ENCODE measurements around the gene ECHDC3.

Gene ECHDC3

GRCh38 chr10:11760861-11761260, 18.7 kb downstream of the ECHDC3 start:
- 81 to 83% methylated on average over 7 of the region's 7 CpGs for WGBS, 2 experiments
- H3K27me3 ChIP-seq (ENCODE audit: control insufficient read depth, insufficient read depth, low read length, poor library complexity, severe bottlenecking), result no peaks in the 10 kb centered on the region
- H3K4me3 ChIP-seq (ENCODE audit: insufficient read depth, low read depth, low read length), result no peak overlapping the region
- H3K9me3 ChIP-seq (ENCODE audit: control insufficient read depth, low read length), result no peaks in the 10 kb centered on the region
- no peak overlapping the region for H3K27ac ChIP-seq (ENCODE audit: insufficient read depth, low read depth, low read length, poor library complexity, severe bottlenecking)
- no peaks in the 10 kb centered on the region for H3K36me3 ChIP-seq (ENCODE audit: control insufficient read depth, insufficient read depth, low read length)
- no peaks in the 10 kb centered on the region for H3K4me1 ChIP-seq (ENCODE audit: control insufficient read depth, insufficient read depth, low read length)

- Histone ChIP-seq H3K27me3 (ENCODE audit: control insufficient read depth, insufficient read depth, low read length, poor library complexity, severe bottlenecking) (no peaks in the 10 kb centered on the region), H3K36me3 (ENCODE audit: control insufficient read depth, insufficient read depth, low read length) (no peaks in the 10 kb centered on the region), H3K4me1 (ENCODE audit: control insufficient read depth, insufficient read depth, low read length) (no peaks in the 10 kb centered on the region), H3K9me3 (ENCODE audit: control insufficient read depth, low read length) (no peaks in the 10 kb centered on the region), H3K27ac (ENCODE audit: insufficient read depth, low read depth, low read length, poor library complexity, severe bottlenecking) (no peak overlapping the region), H3K4me3 (ENCODE audit: insufficient read depth, low read depth, low read length) (no peak overlapping the region)
- 90 to 93% methylated on average over 6 of the region's 6 CpGs for WGBS, 2 experiments
Observed at GRCh38 chr10:11761431-11761830, 19.2 kb downstream of the ECHDC3 start.

- Histone ChIP-seq H3K27me3 (ENCODE audit: control insufficient read depth, insufficient read depth, low read length, poor library complexity, severe bottlenecking) (no peaks in the 10 kb centered on the region), H3K4me3 (ENCODE audit: insufficient read depth, low read depth, low read length) (no peak overlapping the region), H3K9me3 (ENCODE audit: control insufficient read depth, low read length) (no peaks in the 10 kb centered on the region), H3K4me1 (ENCODE audit: control insufficient read depth, insufficient read depth, low read length) (no peaks in the 10 kb centered on the region), H3K36me3 (ENCODE audit: control insufficient read depth, insufficient read depth, low read length) (no peaks in the 10 kb centered on the region), H3K27ac (ENCODE audit: insufficient read depth, low read depth, low read length, poor library complexity, severe bottlenecking) (no peak overlapping the region)
- 91 to 92% methylated on average over 32 of the region's 32 CpGs for WGBS, 2 experiments
Observed at GRCh38 chr10:11762706-11763500, 20.7 kb downstream of the ECHDC3 start.

GRCh38 chr10:11763501-11763861, 21.3 kb downstream of the ECHDC3 start:
- Histone ChIP-seq H3K4me3 (ENCODE audit: insufficient read depth, low read depth, low read length) (no peak overlapping the region), H3K4me1 (ENCODE audit: control insufficient read depth, insufficient read depth, low read length) (no peaks in the 10 kb centered on the region), H3K27ac (ENCODE audit: insufficient read depth, low read depth, low read length, poor library complexity, severe bottlenecking) (no peak overlapping the region), H3K36me3 (ENCODE audit: control insufficient read depth, insufficient read depth, low read length) (no peaks in the 10 kb centered on the region), H3K27me3 (ENCODE audit: control insufficient read depth, insufficient read depth, low read length, poor library complexity, severe bottlenecking) (no peaks in the 10 kb centered on the region), H3K9me3 (ENCODE audit: control insufficient read depth, low read length) (no peaks in the 10 kb centered on the region)
- 80 to 83% methylated on average over 8 of the region's 8 CpGs for WGBS, 2 experiments

GRCh38 chr10:11765141-11765540, 23.0 kb downstream of the ECHDC3 start:
- no peaks in the 10 kb centered on the region for H3K27me3 ChIP-seq (ENCODE audit: control insufficient read depth, insufficient read depth, low read length, poor library complexity, severe bottlenecking)
- H3K36me3 ChIP-seq (ENCODE audit: control insufficient read depth, insufficient read depth, low read length), result no peaks in the 10 kb centered on the region
- 92 to 95% methylated on average over 6 of the region's 6 CpGs for WGBS, 2 experiments
- H3K27ac ChIP-seq (ENCODE audit: insufficient read depth, low read depth, low read length, poor library complexity, severe bottlenecking), result no peak overlapping the region
- H3K9me3 ChIP-seq (ENCODE audit: control insufficient read depth, low read length), result no peaks in the 10 kb centered on the region
- no peak overlapping the region for H3K4me3 ChIP-seq (ENCODE audit: insufficient read depth, low read depth, low read length)
- no peaks in the 10 kb centered on the region for H3K4me1 ChIP-seq (ENCODE audit: control insufficient read depth, insufficient read depth, low read length)

GRCh38 chr10:11772575-11773288, 30.6 kb downstream of the ECHDC3 start:
- no peak overlapping the region for H3K4me3 ChIP-seq (ENCODE audit: insufficient read depth, low read depth, low read length)
- no peaks in the 10 kb centered on the region for H3K9me3 ChIP-seq (ENCODE audit: control insufficient read depth, low read length)
- H3K4me1 ChIP-seq (ENCODE audit: control insufficient read depth, insufficient read depth, low read length), result no peaks in the 10 kb centered on the region
- WGBS, 2 experiments, result 90 to 91% methylated on average over 16 of the region's 16 CpGs
- no peak overlapping the region for H3K27ac ChIP-seq (ENCODE audit: insufficient read depth, low read depth, low read length, poor library complexity, severe bottlenecking)
- no peaks in the 10 kb centered on the region for H3K27me3 ChIP-seq (ENCODE audit: control insufficient read depth, insufficient read depth, low read length, poor library complexity, severe bottlenecking)
- no peaks in the 10 kb centered on the region for H3K36me3 ChIP-seq (ENCODE audit: control insufficient read depth, insufficient read depth, low read length)

- Histone ChIP-seq H3K4me3 (ENCODE audit: insufficient read depth, low read depth, low read length) (no peak overlapping the region), H3K27me3 (ENCODE audit: control insufficient read depth, insufficient read depth, low read length, poor library complexity, severe bottlenecking) (no peaks in the 10 kb centered on the region), H3K36me3 (ENCODE audit: control insufficient read depth, insufficient read depth, low read length) (no peaks in the 10 kb centered on the region), H3K27ac (ENCODE audit: insufficient read depth, low read depth, low read length, poor library complexity, severe bottlenecking) (no peak overlapping the region), H3K4me1 (ENCODE audit: control insufficient read depth, insufficient read depth, low read length) (no peaks in the 10 kb centered on the region), H3K9me3 (ENCODE audit: control insufficient read depth, low read length) (no peaks in the 10 kb centered on the region)
- 93 to 96% methylated on average over 14 of the region's 14 CpGs for WGBS, 2 experiments
Observed at GRCh38 chr10:11773761-11774441, 31.7 kb downstream of the ECHDC3 start.

GRCh38 chr10:11775412-11775811, 33.2 kb downstream of the ECHDC3 start:
- H3K4me3 ChIP-seq (ENCODE audit: insufficient read depth, low read depth, low read length), result no peak overlapping the region
- H3K27ac ChIP-seq (ENCODE audit: insufficient read depth, low read depth, low read length, poor library complexity, severe bottlenecking), result no peak overlapping the region

GRCh38 chr10:11776080-11776479, 33.9 kb downstream of the ECHDC3 start:
- Histone ChIP-seq H3K27ac (ENCODE audit: insufficient read depth, low read depth, low read length, poor library complexity, severe bottlenecking) (no peak overlapping the region), H3K4me1 (ENCODE audit: control insufficient read depth, insufficient read depth, low read length) (no peaks in the 10 kb centered on the region), H3K36me3 (ENCODE audit: control insufficient read depth, insufficient read depth, low read length) (no peaks in the 10 kb centered on the region), H3K9me3 (ENCODE audit: control insufficient read depth, low read length) (no peaks in the 10 kb centered on the region), H3K4me3 (ENCODE audit: insufficient read depth, low read depth, low read length) (no peak overlapping the region), H3K27me3 (ENCODE audit: control insufficient read depth, insufficient read depth, low read length, poor library complexity, severe bottlenecking) (no peaks in the 10 kb centered on the region)
- WGBS, 2 experiments, result 94 to 97% methylated on average over 3 of the region's 3 CpGs

More at GRCh38 chr10:11775412-11775811, 33.2 kb downstream of the ECHDC3 start:
- Histone ChIP-seq H3K4me1 (ENCODE audit: control insufficient read depth, insufficient read depth, low read length) (no peaks in the 10 kb centered on the region), H3K9me3 (ENCODE audit: control insufficient read depth, low read length) (no peaks in the 10 kb centered on the region), H3K27me3 (ENCODE audit: control insufficient read depth, insufficient read depth, low read length, poor library complexity, severe bottlenecking) (no peaks in the 10 kb centered on the region), H3K36me3 (ENCODE audit: control insufficient read depth, insufficient read depth, low read length) (no peaks in the 10 kb centered on the region)
- WGBS, 2 experiments, result 83% methylated on average over 5 of the region's 5 CpGs

GRCh38 chr10:11781114-11781513, 38.9 kb downstream of the ECHDC3 start:
- no peaks in the 10 kb centered on the region for H3K36me3 ChIP-seq (ENCODE audit: control insufficient read depth, insufficient read depth, low read length)
- H3K27ac ChIP-seq (ENCODE audit: insufficient read depth, low read depth, low read length, poor library complexity, severe bottlenecking), result no peak overlapping the region
- H3K4me3 ChIP-seq (ENCODE audit: insufficient read depth, low read depth, low read length), result no peak overlapping the region
- H3K27me3 ChIP-seq (ENCODE audit: control insufficient read depth, insufficient read depth, low read length, poor library complexity, severe bottlenecking), result no peaks in the 10 kb centered on the region
- WGBS, 2 experiments, result 95% methylated on average over 6 of the region's 6 CpGs
- no peaks in the 10 kb centered on the region for H3K9me3 ChIP-seq (ENCODE audit: control insufficient read depth, low read length)
- no peaks in the 10 kb centered on the region for H3K4me1 ChIP-seq (ENCODE audit: control insufficient read depth, insufficient read depth, low read length)
